Activated CD8-positive, alpha-beta memory T cell treated with anti-CD3 and anti-CD28 coated beads for 36 hours (primary cell): ENCODE results near the gene FMNL3. TPM values are rescaled to one million over a fixed set of nuclear protein-coding genes. Genes with fewer than 3 reads are reported as not detected.
"Not testable (repeated sequence)": the region's sequence is repeated elsewhere in the genome, so short reads cannot be mapped to it uniquely, and the experiment has no call there.

Experiments
- CTCF ChIA-PET: fragments of 350-600 bp; sonication (Branson Sonifier 250); formaldehyde crosslinking; loops from one replicate; lab custom pipeline; 2021; ENCODE audit warnings: antibody characterized with exemption; lab: Charles Lee
- POLR2A ChIA-PET: fragments of 350-600 bp; sonication (Branson Sonifier 250); formaldehyde crosslinking; loops from one replicate; lab custom pipeline; 2021; ENCODE audit warnings: antibody characterized with exemption; lab: Charles Lee
- total RNA-seq, 2 experiments: library from RNA; stranded (reverse); gene quantifications; one replicate each; pipeline ENCODE4 v1.2.3, GENCODE V29; 2021

Gene FMNL3
- total RNA-seq, 2 experiments from 2014 or later = 32.8 to 34.2 TPM

- CTCF ChIA-PET = interaction anchor here (0.6 to 0.8 kb wide), 2 partner anchors 236 to 503 kb away, joined by 3 to 4 read pairs; partner anchors contain the start of gene COX14
- POLR2A ChIA-PET = no interaction called here
Observed at GRCh38 chr12:49609059-49609874, 97.9 kb downstream of the FMNL3 start.

DNA sequence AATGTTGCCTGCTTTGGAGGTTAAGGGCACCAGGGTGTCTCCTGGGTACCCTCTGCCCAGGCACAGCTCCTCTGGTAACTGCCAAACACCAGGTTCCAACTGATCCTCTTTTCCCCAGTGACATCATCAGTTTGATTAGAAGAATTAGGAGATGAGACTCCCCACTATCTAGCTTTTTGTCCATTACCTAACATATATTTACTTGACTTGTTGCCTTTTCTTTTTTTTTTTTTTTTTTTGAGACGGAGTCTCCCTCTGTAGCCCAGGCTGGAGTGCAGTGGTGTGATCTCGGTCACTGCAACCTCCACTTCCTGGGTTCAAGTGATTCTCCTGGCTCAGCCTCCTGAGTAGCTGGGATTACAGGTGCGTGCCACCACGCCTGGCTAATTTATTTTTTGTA, 101.7 kb downstream of the FMNL3 start, which contains the start of gene FAM186B:
Gene FAM186B, minus strand, starts transcription at position 101 of the 400 bp plus-strand sequence. CDS start 162 bp downstream, outside the sequence.
- CTCF ChIA-PET = interaction anchor here (0.7 kb wide), 1 partner anchor 23 kb away, joined by 3 read pairs; no protein-coding TSS in a partner anchor
- POLR2A ChIA-PET = not testable (repeated sequence)

GRCh38 chr12:49604856-49605255, 102.3 kb downstream of the FMNL3 start:
- ChIA-PET POLR2A (no interaction called here), CTCF (interaction anchor here (0.7 kb wide), 1 partner anchor 24 kb away, joined by 3 read pairs; no protein-coding TSS in a partner anchor)

- CTCF ChIA-PET = no interaction called here
- POLR2A ChIA-PET = no interaction called here
Observed at GRCh38 chr12:49603721-49604120, 103.5 kb downstream of the FMNL3 start.

DNA sequence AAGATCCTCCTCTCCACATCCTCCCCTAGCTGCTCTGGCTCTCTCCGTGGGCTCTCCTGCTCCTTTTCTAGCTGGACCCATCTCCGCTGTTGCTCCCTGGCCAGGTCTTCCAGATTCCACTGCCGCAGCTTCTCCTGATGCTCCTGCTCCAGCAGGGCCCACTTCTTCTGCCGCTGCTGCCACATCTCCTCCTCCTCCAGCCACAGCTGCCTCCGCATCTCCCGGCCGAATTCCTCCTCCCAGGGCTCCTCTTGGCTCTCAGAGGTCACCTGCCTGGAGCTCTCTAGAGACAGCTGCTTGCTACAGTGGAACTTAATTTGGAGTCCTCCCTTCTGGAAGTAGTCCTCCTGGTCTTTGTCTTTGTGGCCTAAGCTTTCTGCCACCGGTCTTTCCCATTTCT, 107.2 kb downstream of the FMNL3 start:
- POLR2A ChIA-PET = no interaction called here

DNA sequence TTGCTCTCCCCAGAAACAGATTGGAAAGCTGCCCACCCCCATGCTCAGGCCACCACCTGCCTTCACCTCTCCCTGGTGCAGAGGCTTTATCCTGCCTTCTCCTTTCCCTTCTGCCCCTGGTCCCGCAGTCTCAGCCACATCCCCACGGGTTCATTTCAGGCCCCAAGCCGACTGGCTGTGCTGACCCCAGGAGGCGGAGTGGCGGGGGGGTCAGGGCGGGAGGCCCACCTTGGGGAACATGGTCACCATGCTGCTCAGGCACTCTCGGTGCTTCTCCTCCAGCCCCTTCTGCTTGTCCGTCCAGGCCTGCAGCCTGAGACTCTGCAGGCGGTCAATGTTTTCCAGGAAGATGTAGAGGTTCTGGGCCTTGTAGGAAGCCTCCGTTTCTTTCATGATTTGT, 108.7 kb downstream of the FMNL3 start:
- POLR2A ChIA-PET = no interaction called here
- CTCF ChIA-PET = no interaction called here

More for the DNA sequence above, 107.2 kb downstream of the FMNL3 start:
- CTCF ChIA-PET = no interaction called here

GRCh38 chr12:49588721-49589516, 118.3 kb downstream of the FMNL3 start:
- POLR2A ChIA-PET = no interaction called here
- CTCF ChIA-PET = interaction anchor here (1.1 kb wide), 1 partner anchor 9 kb away, joined by 3 read pairs; no protein-coding TSS in a partner anchor

- POLR2A ChIA-PET = no interaction called here
- CTCF ChIA-PET = interaction anchor here (1.1 kb wide), 1 partner anchor 8 kb away, joined by 3 read pairs; no protein-coding TSS in a partner anchor
Observed at GRCh38 chr12:49588281-49588680, 118.9 kb downstream of the FMNL3 start.

DNA sequence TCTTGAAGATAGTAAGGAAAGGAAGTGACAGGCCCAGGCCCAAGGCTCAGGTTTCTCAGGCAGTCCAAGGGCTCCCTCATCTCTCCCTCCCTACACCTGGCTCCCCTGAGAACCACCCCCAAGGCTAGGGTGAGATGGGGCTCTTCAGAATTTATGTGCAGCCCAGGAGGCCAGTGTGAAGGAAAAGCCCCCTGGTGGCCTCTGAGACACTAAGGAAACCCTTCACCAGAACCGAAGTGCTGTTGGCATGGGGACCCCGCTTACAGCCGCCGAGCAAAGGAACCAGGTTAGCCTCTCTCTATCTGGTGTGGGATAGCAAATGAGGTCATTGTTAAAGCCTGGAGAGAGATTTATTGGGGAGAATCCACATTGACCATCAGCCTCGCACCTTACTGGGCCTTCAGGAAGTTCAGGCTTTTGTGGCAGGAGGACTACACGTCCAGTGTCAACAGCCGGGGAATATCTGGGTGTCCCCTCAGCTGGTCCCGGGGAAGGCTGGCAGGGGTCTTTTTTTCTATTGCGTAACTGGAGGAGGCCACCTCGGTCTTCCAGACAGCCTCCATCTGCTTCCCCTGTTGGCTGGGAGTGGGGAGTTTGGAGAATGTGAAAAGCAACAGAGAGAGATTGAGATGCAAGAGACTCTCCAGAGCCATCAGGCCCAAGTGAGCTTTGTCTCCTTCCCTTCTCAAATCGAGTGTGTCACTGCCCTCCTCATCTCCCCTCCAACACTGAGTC, 119.9 kb downstream of the FMNL3 start:
- ChIA-PET POLR2A (no interaction called here), CTCF (no interaction called here)

Other genes with a start within 250 kb of the FMNL3 start
- gene KCNH3, start 168.4 kb downstream of the FMNL3 start, total RNA-seq = 1 to 10 TPM; 5.6 to 5.8 TPM
- 10 to 100 TPM; 80.6 to 83.5 TPM for gene MCRS1, start 139.3 kb downstream of the FMNL3 start, total RNA-seq
- under 1 TPM in 1 of 2 experiments, not detected in 1; 0.17 TPM for gene FAM186B, start 101.8 kb downstream of the FMNL3 start, total RNA-seq
- 10 to 100 TPM in 1 of 2 experiments, 1 to 10 TPM in 1; 9.3 to 11.4 TPM for gene PRPF40B, start 83.8 kb downstream of the FMNL3 start, total RNA-seq
- gene TMBIM6, start 34.2 kb upstream of the FMNL3 start, total RNA-seq = 100 to 1,000 TPM; 461 to 468 TPM
- gene NCKAP5L, start 121.0 kb upstream of the FMNL3 start, total RNA-seq = 1 to 10 TPM; 5.3 to 5.4 TPM
- 1 to 10 TPM; 5.7 to 6.0 TPM for gene BCDIN3D, start 135.7 kb upstream of the FMNL3 start, total RNA-seq
- gene FAIM2, start 196.5 kb upstream of the FMNL3 start, total RNA-seq = 1 to 10 TPM in 1 of 2 experiments, under 1 TPM in 1; 0.23 to 1.0 TPM
- not detected for gene AQP2, start 243.3 kb upstream of the FMNL3 start, total RNA-seq